ENCODE data around the gene CDC6.

CDC6 gene

GRCh38 chr17:40351359-40352236 lies 63.9 kb downstream of the CDC6 start:
- TF ChIP-seq SIN3A (IDR thresholded peaks at IDR 0.05; ENCODE audit: borderline replicate concordance, insufficient read depth, low read length) = no peak
- no peak for TF ChIP-seq POLR2AphosphoS5 (IDR thresholded peaks at IDR 0.05; ENCODE audit: low read depth, low read length)
- TF ChIP-seq TAF1 (IDR thresholded peaks at IDR 0.05; ENCODE audit: borderline replicate concordance, insufficient read depth, low read length) = no peak
- no peak for TF ChIP-seq FOXP2 (optimal IDR thresholded peaks at IDR 0.05; ENCODE audit: borderline replicate concordance, extremely low read depth, extremely low read length, insufficient read depth)
- TF ChIP-seq REST (IDR thresholded peaks at IDR 0.05; ENCODE audit: insufficient read depth in 1 of 2, low read depth in 2 of 2, low read length in 2 of 2) = no peak

DNA sequence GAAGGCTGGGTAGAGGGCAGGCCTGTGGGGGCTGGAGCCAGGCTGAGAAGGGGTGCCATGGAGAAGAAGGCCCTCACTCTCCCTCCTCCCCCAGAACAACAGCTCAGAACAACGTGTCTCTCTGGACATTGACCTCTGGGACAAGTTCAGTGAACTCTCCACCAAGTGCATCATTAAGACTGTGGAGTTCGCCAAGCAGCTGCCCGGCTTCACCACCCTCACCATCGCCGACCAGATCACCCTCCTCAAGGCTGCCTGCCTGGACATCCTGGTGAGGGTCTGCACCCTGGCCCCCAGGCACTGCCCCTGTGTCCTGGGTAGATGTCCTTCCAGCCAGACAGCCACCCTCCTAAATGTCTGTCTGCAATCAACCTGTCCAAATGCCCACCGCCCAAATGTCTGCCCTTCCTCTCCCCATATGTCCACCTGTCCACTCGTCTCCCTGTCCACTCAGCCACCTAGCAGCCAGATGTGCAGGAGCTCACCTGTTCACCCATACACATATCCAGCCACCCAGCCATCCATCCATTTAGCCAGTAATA lies 64.6 kb downstream of the CDC6 start:
- TF ChIP-seq FOXP2 (optimal IDR thresholded peaks at IDR 0.05; ENCODE audit: borderline replicate concordance, extremely low read depth, extremely low read length, insufficient read depth) (no peak), TAF1 (IDR thresholded peaks at IDR 0.05; ENCODE audit: borderline replicate concordance, insufficient read depth, low read length) (no peak)

- TF ChIP-seq TAF1 (IDR thresholded peaks at IDR 0.05; ENCODE audit: borderline replicate concordance, insufficient read depth, low read length) (no peak), REST (IDR thresholded peaks at IDR 0.05; ENCODE audit: insufficient read depth in 1 of 2, low read depth in 2 of 2, low read length in 2 of 2) (no peak), SIN3A (IDR thresholded peaks at IDR 0.05; ENCODE audit: borderline replicate concordance, insufficient read depth, low read length) (no peak), FOXP2 (optimal IDR thresholded peaks at IDR 0.05; ENCODE audit: borderline replicate concordance, extremely low read depth, extremely low read length, insufficient read depth) (no peak)
Measured at GRCh38 chr17:40352779-40353394, 65.2 kb downstream of the CDC6 start.

Data from PFSK-1 (cell line).